ENCODE results near the gene ABCB6.

Gene ABCB6

GRCh38 chr2:219165058-219165911 is 53.5 kb downstream of the ABCB6 start:
- DNase-seq: no peak

- no peak for DNase-seq
These were observed 55.6 kb downstream of the ABCB6 start for GRCh38 chr2:219163156-219163555.

- no peak for DNase-seq
These were observed 57.7 kb downstream of the ABCB6 start for GRCh38 chr2:219161097-219161496.

GRCh38 chr2:219160186-219161017 is 58.4 kb downstream of the ABCB6 start, which contains the start of gene NHEJ1:
Gene NHEJ1, minus strand, starts transcription at chr2:219160815. Its CDS starts 2,453 bp downstream, at chr2:219158362.
- peak; percentile 80 for DNase-seq

Measured in NCI-H1092 (cell line).